NB4 (cell line): Measurements from ENCODE around the gene SAMD11.

Experiments
- CTCF ChIP-seq: IDR thresholded peaks from one replicate; pipeline ENCODE4 v1.5.1; 2012; ENCODE audit warnings: low read depth, low read length
- MYC ChIP-seq: IDR thresholded peaks from 2 replicates; pipeline ENCODE4 v1.6.1; 2011; ENCODE audit warnings: low read depth, low read length
- POLR2A ChIP-seq: IDR thresholded peaks from 2 replicates; pipeline ENCODE4 v1.6.1; 2011; ENCODE audit warnings: mild to moderate bottlenecking; ENCODE audit not compliant: insufficient read length; ENCODE audit errors: extremely low read depth
- TF ChIP-seq, protein P1 (sequence below): IDR thresholded peaks from 2 replicates; pipeline ENCODE4 v1.6.1; 2011; ENCODE audit warnings: low read depth, low read length

DNA sequence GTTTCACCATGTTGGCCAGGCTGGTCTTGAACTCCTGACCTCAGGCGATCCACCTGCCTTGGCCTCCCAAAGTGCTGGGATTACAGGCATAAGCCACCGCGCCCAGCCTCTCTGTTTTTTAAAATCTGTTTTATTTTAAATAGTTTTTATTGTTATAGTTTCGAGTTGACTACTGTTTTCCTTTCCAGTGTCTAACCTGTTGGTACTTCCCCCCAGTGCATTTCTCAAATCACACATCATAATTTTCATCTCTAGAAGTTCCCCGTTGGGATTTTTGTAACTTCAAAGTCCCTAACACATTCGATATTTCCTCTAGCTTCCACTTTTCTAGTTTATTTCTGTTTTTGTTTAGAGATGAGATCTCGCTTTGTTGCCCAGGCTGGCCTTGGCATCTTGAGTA lies 68.6 kb downstream of the SAMD11 start:
- TF ChIP-seq CTCF (no peak), POLR2A (no peak), MYC (no peak)
- TF ChIP-seq, protein P1, sequence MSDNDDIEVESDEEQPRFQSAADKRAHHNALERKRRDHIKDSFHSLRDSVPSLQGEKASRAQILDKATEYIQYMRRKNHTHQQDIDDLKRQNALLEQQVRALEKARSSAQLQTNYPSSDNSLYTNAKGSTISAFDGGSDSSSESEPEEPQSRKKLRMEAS, result no peak
